WTC11 (cell line): ENCODE results near the gene ARAP2. TPM values are rescaled to one million over a fixed set of nuclear protein-coding genes. Genes with fewer than 3 reads are reported as not detected.

Experiments used
- ATAC-seq: fragments of 200-7000 bp; cut with Tn5 transposase; 2 replicates; pipeline ENCODE4 v1.10.0; 2021; ENCODE audit warnings: mild to moderate bottlenecking, moderate library complexity
- CTCF ChIA-PET: fragments of 300-600 bp; sonication (Branson Sonifier 250); formaldehyde crosslinking; loops from one replicate; lab custom pipeline; 2021; ENCODE audit warnings: antibody characterized with exemption; lab: Charles Lee
- POLR2A ChIA-PET: fragments of 350-600 bp; sonication (Branson Sonifier 250); formaldehyde crosslinking; loops from one replicate; lab custom pipeline; 2021; ENCODE audit warnings: antibody characterized with exemption; lab: Charles Lee
- DNase-seq: peaks from one replicate; pipeline ENCODE4 v3.0.0; 2021; ENCODE audit warnings: low spot score
- H3K27ac Mint-ChIP-seq: 2 replicates; pipeline ENCODE4 v1.8.0; 2021; ENCODE audit warnings: mixed read lengths
- H3K27me3 Mint-ChIP-seq: 2 replicates; pipeline ENCODE4 v1.8.0; 2021; ENCODE audit warnings: low read depth, mild to moderate bottlenecking, moderate library complexity, mixed read lengths
- H3K36me3 Mint-ChIP-seq: 2 replicates; pipeline ENCODE4 v1.8.0; 2021; ENCODE audit warnings: mixed read lengths
- H3K4me1 Mint-ChIP-seq: 2 replicates; pipeline ENCODE4 v1.8.0; 2022; ENCODE audit warnings: mixed read lengths
- H3K4me3 Mint-ChIP-seq: 2 replicates; pipeline ENCODE4 v1.8.0; 2021; ENCODE audit warnings: mild to moderate bottlenecking, moderate library complexity, mixed read lengths
- H3K9me3 Mint-ChIP-seq: 2 replicates; pipeline ENCODE4 v1.8.0; 2021; ENCODE audit warnings: mixed read lengths
- ATF1 ChIP-seq: sonication (generic); formaldehyde crosslinking; IDR thresholded peaks from 2 replicates; pipeline ENCODE4 v1.8.1; 2023; ENCODE audit warnings: mild to moderate bottlenecking, moderate library complexity, missing genetic modification reagents
- KAT7 ChIP-seq: sonication (generic); formaldehyde crosslinking; IDR thresholded peaks from 2 replicates; pipeline ENCODE4 v1.8.1; 2023; ENCODE audit warnings: missing genetic modification reagents, mild to moderate bottlenecking, borderline replicate concordance
- MYBL2 ChIP-seq: sonication (generic); formaldehyde crosslinking; IDR thresholded peaks from 2 replicates; pipeline ENCODE4 v1.8.1; 2023; ENCODE audit warnings: mild to moderate bottlenecking, moderate library complexity, missing genetic modification reagents
- NR2C2 ChIP-seq: sonication (generic); formaldehyde crosslinking; IDR thresholded peaks from 2 replicates; pipeline ENCODE4 v1.8.0; 2022; ENCODE audit warnings: mild to moderate bottlenecking, missing genetic modification reagents
- OVOL2 ChIP-seq: fragments of 250-450 bp; sonication (Bioruptor Pico); IDR thresholded peaks from 2 replicates; pipeline ENCODE4 v1.9.0; 2021; ENCODE audit warnings: mild to moderate bottlenecking, borderline replicate concordance
- SMAD3 ChIP-seq: sonication (generic); formaldehyde crosslinking; IDR thresholded peaks from 2 replicates; pipeline ENCODE4 v1.8.0; 2022; ENCODE audit warnings: missing genetic modification reagents, mild to moderate bottlenecking, borderline replicate concordance
- SMAD4 ChIP-seq: sonication (generic); formaldehyde crosslinking; IDR thresholded peaks from 2 replicates; pipeline ENCODE4 v1.8.0; 2022; ENCODE audit warnings: mild to moderate bottlenecking, missing genetic modification reagents
- SP1 ChIP-seq: sonication (generic); formaldehyde crosslinking; conservative IDR thresholded peaks from 2 replicates; pipeline ENCODE4 v1.8.1; 2022; ENCODE audit warnings: missing genetic modification reagents
- TCF7 ChIP-seq: sonication (generic); formaldehyde crosslinking; IDR thresholded peaks from 2 replicates; pipeline ENCODE4 v1.8.0; 2022; ENCODE audit warnings: mild to moderate bottlenecking, low read depth, missing genetic modification reagents, moderate library complexity
- TP53 ChIP-seq: sonication (generic); formaldehyde crosslinking; IDR thresholded peaks from 2 replicates; pipeline ENCODE4 v1.8.1; 2023; ENCODE audit warnings: mild to moderate bottlenecking, missing genetic modification reagents
- ZNF138 ChIP-seq: sonication (generic); formaldehyde crosslinking; conservative IDR thresholded peaks from 2 replicates; pipeline ENCODE4 v1.8.1; 2022; ENCODE audit warnings: mild to moderate bottlenecking, moderate library complexity, missing genetic modification reagents
- total RNA-seq: library from RNA; stranded (reverse); gene quantifications from 3 replicates; pipeline ENCODE4 v1.2.3, GENCODE V29; 2021
- TF ChIP-seq, protein P1 (sequence below): sonication (generic); formaldehyde crosslinking; IDR thresholded peaks from 2 replicates; pipeline ENCODE4 v1.8.0; 2022; ENCODE audit warnings: mild to moderate bottlenecking, missing genetic modification reagents
- TF ChIP-seq, protein P2 (sequence below): sonication (generic); formaldehyde crosslinking; IDR thresholded peaks from 2 replicates; pipeline ENCODE4 v1.8.1; 2022; ENCODE audit warnings: mild to moderate bottlenecking, moderate library complexity, missing genetic modification reagents
- TF ChIP-seq, protein P3 (sequence below): sonication (generic); formaldehyde crosslinking; IDR thresholded peaks from 2 replicates; pipeline ENCODE4 v1.8.0; 2022; ENCODE audit warnings: mild to moderate bottlenecking, missing genetic modification reagents
- TF ChIP-seq, protein P4 (sequence below): sonication (generic); formaldehyde crosslinking; conservative IDR thresholded peaks from 2 replicates; pipeline ENCODE4 v1.8.1; 2023; ENCODE audit warnings: mild to moderate bottlenecking, low read depth, missing genetic modification reagents, moderate library complexity
- TF ChIP-seq, protein P5 (sequence below): fragments of 200-600 bp; IDR thresholded peaks from 2 replicates; pipeline ENCODE4 v1.8.0; 2022; ENCODE audit warnings: antibody characterized with exemption
- TF ChIP-seq, protein P6 (sequence below): sonication (generic); formaldehyde crosslinking; IDR thresholded peaks from 2 replicates; pipeline ENCODE4 v1.8.1; 2023; ENCODE audit warnings: mild to moderate bottlenecking, missing genetic modification reagents, moderate library complexity

ARAP2 gene
- total RNA-seq, 1 experiment from 2014 or later: 1.0 TPM

DNA sequence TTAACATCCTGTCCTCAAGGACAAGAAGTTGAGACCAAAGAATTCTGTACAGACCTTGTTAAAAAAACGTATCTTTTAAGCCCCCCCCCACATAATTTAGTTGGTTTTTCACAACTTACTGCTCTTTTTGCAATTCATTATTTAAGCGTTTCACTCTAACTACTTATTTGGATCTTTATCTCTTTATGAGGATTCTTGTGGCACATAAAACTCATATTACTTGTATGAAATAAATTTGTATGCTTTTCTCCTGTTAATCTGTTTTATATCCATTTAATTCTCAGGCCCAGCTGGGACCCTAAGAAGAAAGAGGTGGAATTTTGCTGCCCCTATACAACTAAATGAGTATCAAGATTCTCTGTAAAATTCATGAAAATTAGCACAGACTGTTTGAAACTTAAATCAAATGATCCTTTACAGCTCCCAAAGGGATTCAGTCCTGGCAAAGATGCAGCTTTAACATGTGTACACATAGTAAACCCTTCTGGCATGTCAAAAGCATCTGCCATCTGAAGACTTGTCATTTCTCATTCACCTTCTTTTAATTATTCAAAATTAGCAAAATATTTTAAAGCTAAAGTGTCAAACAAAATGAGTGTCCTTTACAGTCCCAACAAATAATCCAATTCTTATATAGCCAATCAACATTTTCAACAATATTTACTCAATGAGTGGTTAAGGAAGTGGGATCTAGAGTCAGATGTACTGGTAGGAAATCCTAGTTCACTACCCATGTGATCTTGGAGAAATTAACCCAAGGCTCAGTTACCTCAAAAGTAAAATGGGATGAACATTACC, 17.7 kb downstream of the ARAP2 start:
- Mint-ChIP-seq H3K9me3 (no peaks in the 10 kb centered on the region), H3K4me3 (no peak overlapping the region), H3K27ac (no peak overlapping the region), H3K27me3 (no peaks in the 10 kb centered on the region), H3K36me3 (no peaks in the 10 kb centered on the region), H3K4me1 (peaks cover 2% of the 10 kb centered on the region; the same call in 1 of the 2 replicates)
- ChIA-PET CTCF (no interaction called here), POLR2A (no interaction called here)
- no peak for DNase-seq
- ATAC-seq: no peak
- no peak for TF ChIP-seq TP53 (CRISPR knock-in tag)

DNA sequence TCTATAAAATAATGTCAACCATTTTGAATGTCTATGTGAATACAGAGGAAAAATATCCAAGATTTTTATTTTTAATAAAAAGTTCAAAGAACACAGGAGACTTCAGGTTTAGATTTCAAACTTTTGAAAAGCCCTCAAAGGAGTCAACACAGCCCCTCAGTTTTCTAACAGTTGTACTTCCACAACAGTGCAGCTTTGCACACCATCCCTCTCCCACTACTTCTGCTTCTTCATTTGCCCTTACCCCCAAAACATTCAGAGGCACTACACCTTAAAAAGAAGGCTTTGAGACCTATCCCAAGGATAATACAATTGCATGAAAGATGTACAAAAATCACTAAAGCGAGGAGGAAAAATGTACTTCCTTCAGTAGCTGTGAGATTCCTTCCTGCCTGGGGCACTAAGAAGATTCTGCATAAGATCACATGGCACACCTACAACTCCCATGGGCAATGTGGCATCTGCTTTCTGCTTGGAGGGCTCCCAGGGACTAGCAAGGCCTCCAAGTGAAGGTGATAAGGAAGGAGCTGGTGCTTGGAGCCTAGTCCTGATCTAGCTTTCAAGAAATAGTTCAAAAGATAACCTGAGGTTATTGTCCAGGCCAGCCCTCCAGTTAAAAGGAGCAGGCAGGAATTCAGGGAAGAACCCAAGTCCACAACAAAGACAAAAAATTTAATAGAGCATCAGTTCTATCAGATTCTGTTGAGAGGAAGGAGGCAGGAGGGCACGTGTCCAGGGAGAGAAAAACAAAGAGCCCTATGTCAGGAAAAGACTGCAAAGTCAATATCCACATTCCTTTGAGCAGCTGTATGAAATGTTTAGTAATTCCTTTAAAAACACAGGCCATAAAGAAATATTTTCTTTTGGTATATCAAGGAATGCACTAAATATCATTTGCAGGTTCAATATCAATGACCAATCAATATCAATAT, 19.1 kb downstream of the ARAP2 start:
- TF ChIP-seq SMAD3 (CRISPR knock-in tag): no peak
- Mint-ChIP-seq H3K27ac (no peak overlapping the region), H3K27me3 (no peaks in the 10 kb centered on the region), H3K4me1 (peaks cover 2% of the 10 kb centered on the region; the same call in 1 of the 2 replicates), H3K36me3 (no peaks in the 10 kb centered on the region), H3K9me3 (no peaks in the 10 kb centered on the region), H3K4me3 (no peak overlapping the region)
- no peak for DNase-seq
- no peak; the same call in 1 of the 2 replicates for ATAC-seq
- CTCF ChIA-PET: no interaction called here
- POLR2A ChIA-PET: interaction anchor here (0.6 kb wide), 1 partner anchor 96 kb away, joined by 3 read pairs; no protein-coding TSS in a partner anchor

DNA sequence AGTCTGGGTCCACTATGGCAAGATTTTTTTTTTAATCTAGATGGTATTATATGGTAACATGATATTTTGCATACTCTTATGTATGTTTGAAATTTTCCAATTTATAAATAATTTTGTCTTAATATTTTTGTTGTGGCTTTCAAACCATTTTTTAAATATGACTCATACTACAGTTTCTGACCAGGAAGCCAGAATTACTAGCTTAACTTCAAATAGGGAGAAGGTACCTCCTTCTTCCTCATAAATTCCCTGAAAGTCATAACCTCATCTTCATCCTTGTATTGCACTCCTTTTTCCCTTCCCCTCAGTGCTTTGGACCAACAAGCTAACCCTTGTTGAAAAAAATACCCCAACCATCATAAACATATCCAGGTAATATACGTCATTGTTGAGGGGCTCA, 21.6 kb downstream of the ARAP2 start:
- H3K4me3 Mint-ChIP-seq: no peak overlapping the region
- DNase-seq (no peak), ATAC-seq (no peak)
- no peaks in the 10 kb centered on the region for H3K36me3 Mint-ChIP-seq
- H3K27me3 Mint-ChIP-seq: no peaks in the 10 kb centered on the region
- CTCF ChIA-PET: no interaction called here
- H3K9me3 Mint-ChIP-seq: no peaks in the 10 kb centered on the region
- TF ChIP-seq OVOL2 (CRISPR knock-in tag) (no peak), ATF1 (CRISPR knock-in tag) (no peak), SMAD3 (CRISPR knock-in tag) (no peak), NR2C2 (CRISPR knock-in tag) (no peak), SP1 (CRISPR knock-in tag) (no peak), MYBL2 (CRISPR knock-in tag) (no peak), TCF7 (CRISPR knock-in tag) (no peak), ZNF138 (CRISPR knock-in tag) (no peak), SMAD4 (CRISPR knock-in tag) (no peak), KAT7 (CRISPR knock-in tag) (no peak)
- TF ChIP-seq, protein P1, sequence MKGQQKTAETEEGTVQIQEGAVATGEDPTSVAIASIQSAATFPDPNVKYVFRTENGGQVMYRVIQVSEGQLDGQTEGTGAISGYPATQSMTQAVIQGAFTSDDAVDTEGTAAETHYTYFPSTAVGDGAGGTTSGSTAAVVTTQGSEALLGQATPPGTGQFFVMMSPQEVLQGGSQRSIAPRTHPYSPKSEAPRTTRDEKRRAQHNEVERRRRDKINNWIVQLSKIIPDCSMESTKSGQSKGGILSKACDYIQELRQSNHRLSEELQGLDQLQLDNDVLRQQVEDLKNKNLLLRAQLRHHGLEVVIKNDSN (CRISPR knock-in tag): no peak
- TF ChIP-seq, protein P2, sequence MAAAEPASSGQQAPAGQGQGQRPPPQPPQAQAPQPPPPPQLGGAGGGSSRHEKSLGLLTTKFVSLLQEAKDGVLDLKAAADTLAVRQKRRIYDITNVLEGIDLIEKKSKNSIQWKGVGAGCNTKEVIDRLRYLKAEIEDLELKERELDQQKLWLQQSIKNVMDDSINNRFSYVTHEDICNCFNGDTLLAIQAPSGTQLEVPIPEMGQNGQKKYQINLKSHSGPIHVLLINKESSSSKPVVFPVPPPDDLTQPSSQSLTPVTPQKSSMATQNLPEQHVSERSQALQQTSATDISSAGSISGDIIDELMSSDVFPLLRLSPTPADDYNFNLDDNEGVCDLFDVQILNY (CRISPR knock-in tag): no peak
- TF ChIP-seq, protein P3, sequence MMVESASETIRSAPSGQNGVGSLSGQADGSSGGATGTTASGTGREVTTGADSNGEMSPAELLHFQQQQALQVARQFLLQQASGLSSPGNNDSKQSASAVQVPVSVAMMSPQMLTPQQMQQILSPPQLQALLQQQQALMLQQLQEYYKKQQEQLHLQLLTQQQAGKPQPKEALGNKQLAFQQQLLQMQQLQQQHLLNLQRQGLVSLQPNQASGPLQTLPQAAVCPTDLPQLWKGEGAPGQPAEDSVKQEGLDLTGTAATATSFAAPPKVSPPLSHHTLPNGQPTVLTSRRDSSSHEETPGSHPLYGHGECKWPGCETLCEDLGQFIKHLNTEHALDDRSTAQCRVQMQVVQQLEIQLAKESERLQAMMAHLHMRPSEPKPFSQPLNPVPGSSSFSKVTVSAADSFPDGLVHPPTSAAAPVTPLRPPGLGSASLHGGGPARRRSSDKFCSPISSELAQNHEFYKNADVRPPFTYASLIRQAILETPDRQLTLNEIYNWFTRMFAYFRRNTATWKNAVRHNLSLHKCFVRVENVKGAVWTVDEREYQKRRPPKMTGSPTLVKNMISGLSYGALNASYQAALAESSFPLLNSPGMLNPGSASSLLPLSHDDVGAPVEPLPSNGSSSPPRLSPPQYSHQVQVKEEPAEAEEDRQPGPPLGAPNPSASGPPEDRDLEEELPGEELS: no peak
- TF ChIP-seq, protein P4, sequence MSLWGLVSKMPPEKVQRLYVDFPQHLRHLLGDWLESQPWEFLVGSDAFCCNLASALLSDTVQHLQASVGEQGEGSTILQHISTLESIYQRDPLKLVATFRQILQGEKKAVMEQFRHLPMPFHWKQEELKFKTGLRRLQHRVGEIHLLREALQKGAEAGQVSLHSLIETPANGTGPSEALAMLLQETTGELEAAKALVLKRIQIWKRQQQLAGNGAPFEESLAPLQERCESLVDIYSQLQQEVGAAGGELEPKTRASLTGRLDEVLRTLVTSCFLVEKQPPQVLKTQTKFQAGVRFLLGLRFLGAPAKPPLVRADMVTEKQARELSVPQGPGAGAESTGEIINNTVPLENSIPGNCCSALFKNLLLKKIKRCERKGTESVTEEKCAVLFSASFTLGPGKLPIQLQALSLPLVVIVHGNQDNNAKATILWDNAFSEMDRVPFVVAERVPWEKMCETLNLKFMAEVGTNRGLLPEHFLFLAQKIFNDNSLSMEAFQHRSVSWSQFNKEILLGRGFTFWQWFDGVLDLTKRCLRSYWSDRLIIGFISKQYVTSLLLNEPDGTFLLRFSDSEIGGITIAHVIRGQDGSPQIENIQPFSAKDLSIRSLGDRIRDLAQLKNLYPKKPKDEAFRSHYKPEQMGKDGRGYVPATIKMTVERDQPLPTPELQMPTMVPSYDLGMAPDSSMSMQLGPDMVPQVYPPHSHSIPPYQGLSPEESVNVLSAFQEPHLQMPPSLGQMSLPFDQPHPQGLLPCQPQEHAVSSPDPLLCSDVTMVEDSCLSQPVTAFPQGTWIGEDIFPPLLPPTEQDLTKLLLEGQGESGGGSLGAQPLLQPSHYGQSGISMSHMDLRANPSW (CRISPR knock-in tag): no peak
- TF ChIP-seq, protein P5, sequence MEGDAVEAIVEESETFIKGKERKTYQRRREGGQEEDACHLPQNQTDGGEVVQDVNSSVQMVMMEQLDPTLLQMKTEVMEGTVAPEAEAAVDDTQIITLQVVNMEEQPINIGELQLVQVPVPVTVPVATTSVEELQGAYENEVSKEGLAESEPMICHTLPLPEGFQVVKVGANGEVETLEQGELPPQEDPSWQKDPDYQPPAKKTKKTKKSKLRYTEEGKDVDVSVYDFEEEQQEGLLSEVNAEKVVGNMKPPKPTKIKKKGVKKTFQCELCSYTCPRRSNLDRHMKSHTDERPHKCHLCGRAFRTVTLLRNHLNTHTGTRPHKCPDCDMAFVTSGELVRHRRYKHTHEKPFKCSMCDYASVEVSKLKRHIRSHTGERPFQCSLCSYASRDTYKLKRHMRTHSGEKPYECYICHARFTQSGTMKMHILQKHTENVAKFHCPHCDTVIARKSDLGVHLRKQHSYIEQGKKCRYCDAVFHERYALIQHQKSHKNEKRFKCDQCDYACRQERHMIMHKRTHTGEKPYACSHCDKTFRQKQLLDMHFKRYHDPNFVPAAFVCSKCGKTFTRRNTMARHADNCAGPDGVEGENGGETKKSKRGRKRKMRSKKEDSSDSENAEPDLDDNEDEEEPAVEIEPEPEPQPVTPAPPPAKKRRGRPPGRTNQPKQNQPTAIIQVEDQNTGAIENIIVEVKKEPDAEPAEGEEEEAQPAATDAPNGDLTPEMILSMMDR: no peak
- TF ChIP-seq, protein P6, sequence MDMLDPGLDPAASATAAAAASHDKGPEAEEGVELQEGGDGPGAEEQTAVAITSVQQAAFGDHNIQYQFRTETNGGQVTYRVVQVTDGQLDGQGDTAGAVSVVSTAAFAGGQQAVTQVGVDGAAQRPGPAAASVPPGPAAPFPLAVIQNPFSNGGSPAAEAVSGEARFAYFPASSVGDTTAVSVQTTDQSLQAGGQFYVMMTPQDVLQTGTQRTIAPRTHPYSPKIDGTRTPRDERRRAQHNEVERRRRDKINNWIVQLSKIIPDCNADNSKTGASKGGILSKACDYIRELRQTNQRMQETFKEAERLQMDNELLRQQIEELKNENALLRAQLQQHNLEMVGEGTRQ: no peak
- TF ChIP-seq, all 79 proteins: peak for 0
- POLR2A ChIA-PET: no interaction called here
- Mint-ChIP-seq H3K27ac (no peak overlapping the region), H3K4me1 (peaks cover 2% of the 10 kb centered on the region; the same call in 1 of the 2 replicates)
